ENCODE measurements around the gene ANKRD34A. TPM values are rescaled to one million over a fixed set of nuclear protein-coding genes. Genes with fewer than 3 reads are reported as not detected.

The ANKRD34A gene
- total RNA-seq, 1 experiment from 2014 or later = 0.74 TPM

DNA sequence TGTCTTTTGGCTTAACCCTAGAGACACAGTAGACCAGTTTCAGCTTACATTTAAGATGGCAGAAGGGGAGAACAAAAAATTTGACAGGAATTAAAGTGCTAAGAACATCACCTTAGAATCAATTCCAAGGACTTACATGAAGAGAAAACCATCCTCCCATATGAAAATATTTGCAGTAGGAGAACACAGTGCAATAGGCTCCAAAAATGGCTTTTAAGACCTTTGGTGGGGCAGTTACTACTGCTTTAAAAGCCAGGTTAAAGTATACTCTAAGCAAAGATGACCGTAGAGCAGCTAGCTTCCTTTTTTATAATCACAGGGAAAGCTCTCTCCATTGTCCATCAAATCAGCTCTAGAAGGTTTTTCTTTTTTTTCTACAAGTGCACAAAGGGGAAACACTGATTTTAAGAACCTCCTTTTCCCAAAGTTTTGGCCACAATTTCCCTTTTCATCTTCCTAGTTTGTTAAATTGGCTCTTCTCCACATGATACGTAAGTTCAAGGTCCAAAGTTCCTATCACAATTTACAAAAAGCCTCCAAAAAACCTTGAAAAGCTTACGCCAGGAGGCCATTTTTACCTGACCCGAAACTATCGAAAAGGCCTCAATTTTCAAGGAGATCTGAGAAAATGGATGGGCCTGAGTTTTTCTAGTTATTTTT, 28.7 kb upstream of the ANKRD34A start:
- in situ Hi-C loops (cut with HindIII; ENCODE audit: low pct_unique_long_range_greater_than_20kb, low sequenced_read_pairs) = no loop called here
- no peak for DNase-seq (ENCODE audit: low read depth)

DNA sequence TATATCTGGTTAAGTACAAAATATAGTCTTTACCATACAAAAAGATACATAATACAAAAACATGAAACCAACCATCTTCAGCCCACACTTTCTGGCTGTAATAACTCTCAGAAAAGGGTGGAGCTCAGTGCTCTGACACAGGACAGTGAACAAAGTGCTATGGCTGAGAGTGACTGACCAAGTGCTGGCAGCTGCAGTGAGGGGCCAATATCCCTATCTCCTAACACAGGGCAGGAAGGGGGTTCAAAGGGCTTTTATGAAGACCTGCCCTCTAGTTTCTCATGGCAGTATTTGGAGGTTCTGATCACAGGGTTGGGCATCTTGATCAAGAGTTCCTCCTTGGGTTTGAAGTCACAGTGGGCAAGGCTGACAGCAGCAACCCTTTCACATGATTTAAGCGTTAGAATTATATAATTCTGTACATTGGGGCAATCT, 28.1 kb upstream of the ANKRD34A start:
- in situ Hi-C loops (cut with HindIII; ENCODE audit: low pct_unique_long_range_greater_than_20kb, low sequenced_read_pairs) = no loop called here
- no peak for DNase-seq (ENCODE audit: low read depth)

DNA sequence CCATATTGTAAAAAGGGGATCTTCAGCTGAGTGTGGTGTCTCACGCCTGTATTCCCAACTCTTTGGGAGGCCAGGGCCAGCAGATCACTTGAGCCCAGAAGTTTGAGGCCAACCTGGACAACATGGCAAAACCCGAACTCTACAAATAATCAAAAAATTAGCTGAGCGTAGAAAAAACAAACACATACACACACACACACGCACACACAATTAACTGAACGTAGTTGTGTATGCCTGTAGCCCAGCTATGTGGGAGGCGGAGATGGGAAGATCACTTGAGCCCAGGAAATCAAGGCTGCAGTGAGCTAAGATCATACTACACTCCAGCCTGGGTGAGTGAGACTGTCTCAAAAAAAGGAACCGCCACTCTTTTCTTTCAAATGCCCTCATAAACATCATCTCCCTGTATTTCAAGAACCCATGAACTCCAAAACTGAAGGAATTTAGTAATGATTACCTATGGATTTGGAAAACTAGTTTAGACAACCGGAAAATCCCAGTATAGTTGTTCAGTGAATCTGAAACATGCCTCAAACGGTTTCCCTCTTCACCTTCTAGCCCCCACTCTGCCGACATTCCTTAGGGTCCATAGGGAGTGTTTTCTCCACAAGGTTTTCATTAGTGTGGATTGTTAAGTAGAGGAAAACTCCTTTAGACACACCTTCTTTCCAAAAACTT, 27.5 kb upstream of the ANKRD34A start:
- no peak for DNase-seq (ENCODE audit: low read depth)
- in situ Hi-C loops (cut with HindIII; ENCODE audit: low pct_unique_long_range_greater_than_20kb, low sequenced_read_pairs) = no loop called here

DNA sequence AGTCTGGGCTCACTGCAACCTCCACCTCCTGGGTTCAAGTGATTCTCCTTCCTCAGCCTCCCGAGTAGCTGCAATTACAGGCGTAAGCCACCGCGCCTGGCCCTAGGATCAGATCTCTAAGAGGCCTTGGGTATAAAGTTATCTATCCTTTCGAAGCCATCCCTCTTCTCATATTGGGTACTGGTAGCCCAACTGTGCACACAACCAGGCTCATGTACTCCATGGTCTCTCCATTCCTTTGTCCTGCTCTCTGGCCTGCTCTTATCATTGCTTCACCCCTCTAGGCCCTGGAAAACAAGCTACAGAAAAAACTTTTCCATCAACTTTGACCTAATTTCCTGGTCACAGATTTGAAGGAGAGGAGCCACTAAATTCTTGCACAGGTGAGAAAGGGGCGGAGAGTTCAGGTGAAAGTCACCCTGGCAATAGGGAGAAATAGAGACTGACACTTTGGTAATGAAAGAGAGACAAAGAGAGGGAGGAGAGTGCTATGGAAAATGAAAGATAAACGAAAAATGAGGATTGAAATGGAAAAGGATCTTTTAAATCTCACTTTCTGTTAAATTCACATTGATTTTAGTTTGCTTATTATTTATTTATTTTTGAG, 26.0 kb upstream of the ANKRD34A start:
- DNase-seq (ENCODE audit: low read depth) = no peak
- in situ Hi-C loops (cut with HindIII; ENCODE audit: low pct_unique_long_range_greater_than_20kb, low sequenced_read_pairs) = no loop called here

DNA sequence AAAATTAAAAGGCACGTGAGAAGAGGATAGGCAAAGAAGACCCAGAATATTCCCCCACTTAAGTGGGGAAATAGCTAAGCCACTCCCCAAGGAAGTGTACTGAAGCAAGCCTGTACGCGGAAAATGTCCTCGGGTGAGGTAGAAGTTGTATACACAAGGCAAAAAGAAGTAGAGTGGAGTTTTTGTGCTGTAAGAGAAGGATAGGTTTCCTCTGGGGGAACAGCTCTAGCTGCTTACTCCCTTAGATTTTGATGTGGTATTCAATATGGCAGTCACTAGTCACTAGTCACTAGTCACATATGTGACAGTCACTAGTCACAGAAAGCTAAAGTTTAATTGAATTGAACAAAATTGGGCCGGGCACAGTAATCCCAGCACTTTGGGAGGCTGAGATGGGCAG, 24.4 kb upstream of the ANKRD34A start:
- in situ Hi-C loops (cut with HindIII; ENCODE audit: low pct_unique_long_range_greater_than_20kb, low sequenced_read_pairs) = no loop called here

DNA sequence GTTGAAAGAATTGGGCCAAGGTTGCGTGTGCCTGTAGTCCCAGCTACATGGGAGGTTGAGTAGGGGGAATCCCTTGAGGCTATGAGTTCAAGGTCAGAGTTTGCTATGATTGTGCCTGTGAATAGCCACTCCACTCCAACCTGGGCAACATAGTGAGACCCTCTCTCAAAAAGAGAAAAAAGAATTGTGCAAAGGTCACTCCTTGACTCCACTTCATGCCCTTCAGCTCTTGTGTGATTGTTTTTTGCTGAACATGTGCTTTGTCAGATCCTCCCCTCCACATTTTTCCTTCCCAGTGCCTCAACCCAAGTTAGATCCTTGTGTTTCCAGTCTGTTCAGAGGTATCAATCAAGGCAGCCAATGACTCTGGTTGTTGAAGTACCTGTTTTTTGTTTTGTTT, 23.6 kb upstream of the ANKRD34A start:
- DNase-seq (ENCODE audit: low read depth) = no peak
- in situ Hi-C loops (cut with HindIII; ENCODE audit: low pct_unique_long_range_greater_than_20kb, low sequenced_read_pairs) = no loop called here

More for the DNA sequence above, 24.4 kb upstream of the ANKRD34A start:
- DNase-seq (ENCODE audit: low read depth) = no peak

DNA sequence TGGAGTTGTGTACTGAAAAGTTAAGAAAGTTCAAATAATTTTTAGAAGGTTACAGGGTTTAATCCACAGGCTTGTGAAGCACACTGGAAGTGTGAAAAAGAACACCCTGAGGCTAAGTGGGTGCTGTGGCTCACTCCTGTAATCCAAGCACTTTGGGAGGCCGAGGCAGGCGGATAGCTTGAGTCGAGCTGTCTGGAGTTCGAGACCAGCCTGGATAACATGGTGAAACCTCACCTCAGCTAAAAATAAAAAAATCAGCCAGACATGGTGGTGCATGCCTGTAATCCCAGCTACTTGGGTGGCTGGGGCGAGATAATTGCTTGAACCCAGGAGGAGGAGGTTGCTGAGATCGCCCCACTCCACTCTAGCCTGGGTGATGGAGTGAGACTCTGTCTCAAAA, 22.2 kb upstream of the ANKRD34A start:
- in situ Hi-C loops (cut with HindIII; ENCODE audit: low pct_unique_long_range_greater_than_20kb, low sequenced_read_pairs) = no loop called here
- no peak for DNase-seq (ENCODE audit: low read depth)

DNA sequence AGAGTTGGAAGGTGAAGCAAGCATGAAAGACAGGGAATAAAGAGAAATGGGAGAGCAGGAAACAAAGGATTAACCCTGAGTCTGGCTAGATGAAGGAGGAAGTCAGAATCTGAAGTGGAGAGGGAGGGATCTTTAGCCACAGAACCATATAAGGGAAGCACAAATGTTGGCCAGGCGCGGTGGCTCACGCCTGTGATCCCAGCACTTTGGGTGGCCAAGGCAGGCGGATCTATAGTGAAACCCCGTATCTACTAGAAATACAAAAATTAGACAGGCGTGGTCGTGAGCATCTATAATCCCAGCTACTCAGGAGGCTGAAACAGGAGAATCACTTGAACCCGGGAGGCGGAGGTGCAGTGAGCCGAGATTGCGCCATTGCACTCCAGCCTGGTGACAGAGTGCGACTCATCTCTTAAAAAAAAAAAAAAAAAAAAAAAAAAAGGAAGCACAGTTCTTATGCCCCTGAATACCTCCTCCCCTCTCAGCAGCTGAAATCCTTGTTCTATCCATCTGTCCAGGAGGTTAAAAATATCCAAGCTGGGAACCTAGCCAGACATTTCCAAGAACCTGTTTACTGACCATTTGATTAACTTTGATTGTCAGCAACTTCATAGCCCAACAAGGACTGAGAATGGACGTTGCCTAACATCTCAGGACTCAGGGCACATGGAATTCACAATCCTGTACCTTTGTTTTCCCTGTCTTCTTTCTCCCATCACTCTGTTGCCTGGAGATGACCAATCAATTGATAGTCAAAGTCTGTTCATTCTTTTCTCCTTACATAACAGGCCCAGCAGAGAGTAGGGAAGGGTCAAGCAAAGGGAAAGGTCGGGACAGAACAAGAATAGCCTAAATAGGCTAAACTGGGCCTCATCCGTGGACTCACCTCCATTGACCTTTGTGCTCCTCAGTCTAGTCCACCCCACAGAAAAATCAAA, 21.4 kb upstream of the ANKRD34A start:
- in situ Hi-C loops (cut with HindIII; ENCODE audit: low pct_unique_long_range_greater_than_20kb, low sequenced_read_pairs) = no loop called here
- peak; percentile 65 for DNase-seq (ENCODE audit: low read depth)

DNA sequence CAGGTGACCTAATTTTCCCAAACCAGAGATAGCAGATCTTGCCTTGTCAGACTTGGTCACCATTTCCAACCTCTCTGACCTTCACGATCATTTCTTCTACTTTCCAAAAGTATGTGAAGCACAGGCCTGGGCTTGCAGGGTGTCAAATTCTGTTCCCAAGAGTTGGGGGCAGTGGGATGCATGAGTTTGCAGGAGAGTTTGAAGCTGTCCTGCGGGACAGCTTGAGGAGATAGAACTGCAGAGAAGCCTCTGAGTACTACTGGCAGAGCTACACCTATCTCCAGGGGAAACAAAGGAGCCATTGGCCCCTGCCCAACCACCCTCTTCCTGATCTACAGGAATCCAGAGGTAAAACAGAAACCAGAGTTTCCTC, 20.7 kb upstream of the ANKRD34A start:
- DNase-seq (ENCODE audit: low read depth) = no peak
- in situ Hi-C loops (cut with HindIII; ENCODE audit: low pct_unique_long_range_greater_than_20kb, low sequenced_read_pairs) = no loop called here

DNA sequence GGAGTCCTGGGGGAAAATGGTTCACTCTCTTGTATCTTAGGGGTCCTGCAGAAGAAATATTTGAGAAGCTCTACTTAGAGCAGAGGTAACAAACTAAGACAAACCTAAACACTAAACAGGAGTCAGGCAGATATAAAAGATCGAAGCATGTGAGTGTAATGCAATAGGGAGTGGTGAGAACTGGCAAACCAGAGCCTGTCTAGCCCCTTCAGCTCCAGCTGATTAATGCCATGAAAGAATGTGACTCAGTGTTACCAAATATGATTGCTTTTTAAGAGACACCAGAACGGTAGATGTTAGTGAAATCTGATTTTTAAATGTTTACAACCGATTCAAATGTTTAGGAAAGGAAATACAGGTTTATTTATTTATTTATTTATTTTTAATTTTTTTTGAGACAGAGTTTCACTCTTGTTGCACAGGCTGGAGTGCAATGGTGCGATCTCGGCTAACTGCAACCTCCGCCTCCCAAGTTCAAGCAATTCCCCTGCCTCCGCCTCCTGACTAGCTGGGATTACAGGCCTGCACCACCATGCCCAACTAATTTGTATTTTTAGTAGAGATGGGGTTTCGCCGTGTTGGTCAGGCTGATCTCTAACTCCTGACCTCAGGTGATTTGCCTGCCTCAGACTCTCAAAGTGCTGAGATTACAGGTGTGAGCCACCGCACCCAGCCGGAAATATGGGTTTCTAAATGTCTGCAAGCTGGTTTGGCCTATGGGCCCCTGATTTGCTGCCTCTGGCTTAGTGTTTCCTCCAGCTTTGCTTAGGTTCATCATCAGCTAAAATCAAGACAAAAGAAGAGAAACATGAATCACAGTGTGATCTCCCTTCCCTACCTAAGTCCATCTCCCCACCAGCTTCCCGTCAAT, 19.8 kb upstream of the ANKRD34A start:
- in situ Hi-C loops (cut with HindIII; ENCODE audit: low pct_unique_long_range_greater_than_20kb, low sequenced_read_pairs) = no loop called here
- DNase-seq (ENCODE audit: low read depth) = no peak

DNA sequence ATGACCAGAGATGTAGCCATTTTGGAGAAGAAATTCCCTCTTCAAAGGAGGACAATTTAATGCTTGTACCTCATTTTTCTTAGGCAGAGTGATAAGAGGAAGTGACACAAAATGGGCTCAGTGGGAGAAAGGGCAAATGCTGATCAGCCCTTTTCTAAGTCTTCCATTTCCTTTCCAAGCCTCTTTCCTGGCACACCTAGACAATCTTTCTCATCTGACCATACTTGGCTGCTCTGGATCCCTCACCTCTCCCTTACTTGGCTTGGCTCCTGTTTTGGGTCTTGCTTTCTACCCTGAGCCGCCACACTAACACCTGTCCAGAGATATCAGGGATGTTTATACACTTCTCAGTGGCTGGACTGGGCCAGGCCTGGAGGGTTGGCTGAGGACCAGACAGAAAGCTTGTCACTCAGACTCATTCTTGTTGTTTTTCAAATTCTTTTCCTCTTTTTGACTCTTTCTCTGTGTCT, 18.9 kb upstream of the ANKRD34A start:
- in situ Hi-C loops (cut with HindIII; ENCODE audit: low pct_unique_long_range_greater_than_20kb, low sequenced_read_pairs) = no loop called here

DNA sequence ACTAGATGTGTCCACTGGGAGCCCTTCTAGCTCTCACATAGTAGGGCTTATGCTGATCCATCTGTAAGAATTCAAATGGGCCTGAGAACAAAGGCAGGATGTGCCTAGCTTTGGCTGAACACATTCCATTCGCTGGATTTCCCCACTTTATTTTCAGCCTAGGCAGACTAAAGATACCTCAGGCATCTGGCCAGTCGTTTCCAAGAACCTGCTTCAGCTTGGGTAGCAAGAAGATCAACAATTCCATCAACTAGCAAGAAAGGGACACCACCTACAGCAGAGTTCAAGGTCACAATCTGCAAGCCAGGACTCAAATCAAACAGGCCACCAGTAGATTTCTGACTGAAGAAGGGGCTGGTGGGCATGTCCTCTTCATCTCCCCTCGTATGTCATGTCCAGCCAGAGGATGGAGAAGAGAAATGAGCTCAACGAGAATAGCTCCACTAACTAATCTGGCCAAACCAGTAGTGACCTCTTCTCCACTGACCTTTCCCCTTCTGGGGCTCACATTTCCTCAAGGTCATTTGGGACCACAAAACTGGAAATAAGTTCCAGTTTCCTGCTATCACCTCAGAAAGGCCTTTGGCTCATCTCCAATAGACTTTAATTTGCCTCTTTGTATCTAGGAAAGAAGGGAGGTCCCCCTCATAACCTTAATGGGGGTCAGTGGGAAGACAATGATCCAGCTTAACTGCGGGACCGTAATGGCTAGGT, 17.8 kb upstream of the ANKRD34A start:
- in situ Hi-C loops (cut with HindIII; ENCODE audit: low pct_unique_long_range_greater_than_20kb, low sequenced_read_pairs) = no loop called here
- no peak for DNase-seq (ENCODE audit: low read depth)

More for the DNA sequence above, 18.9 kb upstream of the ANKRD34A start:
- no peak for DNase-seq (ENCODE audit: low read depth)

DNA sequence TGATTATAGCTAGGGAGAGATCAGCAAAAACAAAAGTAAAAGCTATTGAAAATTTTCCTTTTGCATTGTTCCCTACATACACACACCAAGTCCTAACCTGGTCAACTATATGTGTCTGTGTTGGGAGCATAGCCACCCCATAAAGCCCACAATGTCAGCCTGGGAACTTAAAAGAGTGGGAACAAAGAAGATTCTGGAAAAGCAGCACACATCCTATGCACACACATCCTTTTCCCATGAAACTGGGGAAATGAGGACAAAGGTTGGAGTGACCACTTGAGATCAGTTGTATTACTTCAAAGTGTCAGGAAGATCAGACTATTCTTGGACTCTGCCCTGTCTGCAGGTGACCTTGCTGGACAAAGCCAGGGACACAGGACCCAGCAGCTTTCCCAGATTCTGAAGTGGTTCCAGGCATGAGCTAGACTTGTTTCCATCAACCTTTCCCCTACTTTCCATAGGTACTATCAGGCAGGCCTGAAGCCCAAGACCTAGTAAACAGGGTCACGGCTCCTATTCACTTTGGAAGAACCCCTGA, 16.2 kb upstream of the ANKRD34A start:
- in situ Hi-C loops (cut with HindIII; ENCODE audit: low pct_unique_long_range_greater_than_20kb, low sequenced_read_pairs) = no loop called here
- no peak for DNase-seq (ENCODE audit: low read depth)

DNA sequence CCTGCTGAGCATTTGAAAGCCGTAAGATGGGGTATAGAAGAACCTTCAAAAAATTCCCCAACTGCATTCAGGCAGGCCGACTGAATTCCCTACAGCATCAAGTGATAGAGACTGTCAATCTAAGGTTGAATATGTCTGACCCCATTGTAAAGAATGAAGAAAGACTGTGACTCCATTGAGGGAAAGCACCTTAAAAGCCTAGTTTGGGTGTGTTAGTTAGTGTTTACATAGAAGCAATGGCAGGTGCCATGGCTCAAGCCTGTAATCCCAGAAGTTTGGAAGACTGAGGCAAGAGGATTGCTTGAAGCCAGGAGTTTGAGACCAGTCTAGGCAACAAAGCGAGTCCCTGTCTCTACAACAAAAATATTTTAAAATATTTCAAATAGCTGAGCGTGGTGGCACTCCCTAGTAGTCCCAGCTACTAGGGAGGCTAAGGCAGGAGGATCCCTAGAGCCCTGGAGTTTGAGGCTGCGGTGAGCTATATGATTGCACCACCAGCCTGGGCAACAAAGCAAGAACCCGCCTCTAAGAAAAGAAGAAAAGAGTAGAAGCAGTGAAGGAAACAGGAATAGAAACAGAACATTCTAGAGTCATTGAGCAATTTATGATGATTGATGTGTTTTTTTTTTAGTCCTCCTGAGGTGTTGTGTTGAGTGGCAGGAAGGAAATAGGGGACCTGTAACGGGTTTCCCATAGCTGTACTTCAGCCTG, 15.5 kb upstream of the ANKRD34A start:
- in situ Hi-C loops (cut with HindIII; ENCODE audit: low pct_unique_long_range_greater_than_20kb, low sequenced_read_pairs) = no loop called here
- no peak for DNase-seq (ENCODE audit: low read depth)

DNA sequence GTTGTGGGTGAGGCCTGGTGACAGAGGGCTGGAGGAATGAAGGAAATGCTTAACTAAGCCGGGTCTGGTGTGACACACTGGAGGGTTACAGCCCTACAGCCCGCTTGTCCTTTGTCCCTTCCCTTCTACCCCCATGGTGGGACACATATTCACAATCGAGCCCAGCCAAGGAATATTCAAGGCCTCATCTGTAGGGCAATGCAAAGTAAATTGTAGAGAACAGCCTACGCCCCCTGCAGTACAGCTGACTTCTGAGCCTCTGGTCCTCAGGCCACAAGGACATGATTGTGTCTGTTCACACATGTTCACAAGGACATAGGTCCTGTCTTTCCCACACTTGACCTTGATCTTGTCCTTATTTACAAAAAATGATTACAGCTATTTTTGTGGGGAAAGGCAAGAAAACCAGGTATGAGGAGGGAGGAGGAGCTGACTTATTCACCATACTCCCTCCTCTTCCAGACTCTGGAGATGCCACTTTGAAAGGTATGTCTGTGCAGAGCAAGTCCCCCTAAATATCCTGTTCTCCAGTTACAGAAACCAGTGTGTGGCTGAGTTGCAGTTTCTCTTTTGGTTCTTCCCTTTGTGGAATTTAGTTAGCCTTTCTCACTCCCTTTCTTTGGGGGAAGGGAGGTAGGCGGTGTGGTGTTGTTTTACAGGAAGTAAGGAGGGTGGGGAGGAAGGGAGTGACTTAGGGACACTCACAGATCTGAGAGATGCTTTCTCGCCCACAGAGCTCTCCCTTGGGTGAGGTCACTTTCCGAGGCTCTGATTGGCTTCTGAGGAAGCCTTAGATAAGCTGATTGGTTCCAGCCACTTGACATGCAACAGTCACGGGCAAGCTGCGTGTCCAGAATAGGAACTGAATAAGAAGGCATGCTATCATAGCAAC, 14.7 kb upstream of the ANKRD34A start:
- peak; percentile 99 for DNase-seq (ENCODE audit: low read depth)
- in situ Hi-C loops (cut with HindIII; ENCODE audit: low pct_unique_long_range_greater_than_20kb, low sequenced_read_pairs) = no loop called here
